Fibroblast of pulmonary artery (primary cell): ENCODE data around the gene KAT2A.
A peak's percentile ranks its signal among the peaks of the same experiment; 100 is the strongest.

ENCODE experiments used
- DNase-seq: peaks from one replicate; pipeline ENCODE4 v3.0.0-alpha.2; 2010; ENCODE audit warnings: low read depth
- H3K4me3 ChIP-seq: replicated peaks from 2 replicates; pipeline ENCODE4 v1.5.1; 2011; ENCODE audit warnings: low read depth, mild to moderate bottlenecking, control low read depth, low read length, moderate library complexity
- CTCF ChIP-seq: IDR thresholded peaks from 2 replicates; pipeline ENCODE4 v1.5.1; 2011; ENCODE audit warnings: mild to moderate bottlenecking, control low read depth, low read length, inconsistent platforms; ENCODE audit errors: missing control alignments

Gene KAT2A

GRCh38 chr17:42068979-42069378 is 52.2 kb downstream of the KAT2A start:
- no peak for DNase-seq
- no peak overlapping the region for H3K4me3 ChIP-seq
- TF ChIP-seq CTCF = no peak

GRCh38 chr17:42067371-42068091 is 53.6 kb downstream of the KAT2A start:
- no peak overlapping the region for H3K4me3 ChIP-seq
- peak; percentile 94 for TF ChIP-seq CTCF
- peak; percentile 53 for DNase-seq

GRCh38 chr17:42065201-42065600 is 56.0 kb downstream of the KAT2A start:
- no peak for TF ChIP-seq CTCF
- no peak overlapping the region for H3K4me3 ChIP-seq
- DNase-seq = no peak
